Mesendoderm (in vitro differentiated cells): Measurements from ENCODE around the gene ACSL5.

ENCODE experiments used
- DNase-seq: peaks from one replicate; pipeline ENCODE4 v3.0.0; 2013
- H2AK5ac ChIP-seq: 2 replicates; pipeline ENCODE4 v1.6.1; 2013; ENCODE audit warnings: low read length, inconsistent platforms
- H2BK120ac ChIP-seq: 2 replicates; pipeline ENCODE4 v1.6.1; 2013; ENCODE audit warnings: low read depth, mild to moderate bottlenecking, low read length, moderate library complexity, mixed read lengths
- H2BK15ac ChIP-seq: replicated peaks from 2 replicates; pipeline ENCODE4 v1.6.1; 2013; ENCODE audit warnings: low read depth, mild to moderate bottlenecking, moderate library complexity
- H2BK5ac ChIP-seq: 2 replicates; pipeline ENCODE4 v1.6.1; 2013; ENCODE audit warnings: low read length, inconsistent platforms
- H3K18ac ChIP-seq: 2 replicates; pipeline ENCODE4 v1.6.1; 2013; ENCODE audit warnings: mild to moderate bottlenecking, low read length, mixed read lengths
- H3K23ac ChIP-seq: one replicate; pipeline ENCODE4 v1.6.1; 2013; ENCODE audit warnings: low read length
- H3K27ac ChIP-seq: 2 replicates; pipeline ENCODE4 v1.5.1; 2013; ENCODE audit warnings: low read depth, mild to moderate bottlenecking, inconsistent platforms, low read length, moderate library complexity
- H3K27me3 ChIP-seq: 2 replicates; pipeline ENCODE4 v1.6.1; 2013; ENCODE audit warnings: low read length, control low read depth, mild to moderate bottlenecking, inconsistent platforms; ENCODE audit not compliant: insufficient read depth, poor library complexity
- H3K36me3 ChIP-seq: 2 replicates; pipeline ENCODE4 v1.6.1; 2013; ENCODE audit warnings: low read length, inconsistent platforms; ENCODE audit not compliant: control insufficient read depth, insufficient read depth
- H3K4ac ChIP-seq: one replicate; pipeline ENCODE4 v1.6.1; 2013; ENCODE audit warnings: low read depth, mild to moderate bottlenecking, low read length, moderate library complexity
- H3K4me1 ChIP-seq: 2 replicates; pipeline ENCODE4 v1.6.1; 2013; ENCODE audit warnings: low read depth, low read length, inconsistent platforms; ENCODE audit not compliant: control insufficient read depth
- H3K4me2 ChIP-seq: 2 replicates; pipeline ENCODE4 v1.6.1; 2013; ENCODE audit warnings: low read length
- H3K4me3 ChIP-seq: 2 replicates; pipeline ENCODE4 v1.5.1; 2013; ENCODE audit warnings: mild to moderate bottlenecking, low read length
- H3K56ac ChIP-seq: one replicate; pipeline ENCODE4 v1.6.1; 2013; ENCODE audit warnings: low read length
- H3K79me1 ChIP-seq: 2 replicates; pipeline ENCODE4 v1.6.1; 2013; ENCODE audit warnings: low read length, inconsistent platforms
- H3K79me2 ChIP-seq: 2 replicates; pipeline ENCODE4 v1.6.1; 2013; ENCODE audit warnings: mild to moderate bottlenecking, low read length; ENCODE audit not compliant: control insufficient read depth, insufficient read depth
- H3K9ac ChIP-seq: 2 replicates; pipeline ENCODE4 v1.6.1; 2013; ENCODE audit warnings: low read length, inconsistent platforms
- H4K5ac ChIP-seq: one replicate; pipeline ENCODE4 v1.6.1; 2013; ENCODE audit warnings: low read length
- H4K8ac ChIP-seq: one replicate; pipeline ENCODE4 v1.6.1; 2013; ENCODE audit warnings: low read depth, mild to moderate bottlenecking, control low read depth, low read length, moderate library complexity
- WGBS: extraction: QIAGEN DNeasy Blood & Tissue Kit; methylation state at CpG from one replicate; pipeline ENCODE4 v1.1.7; 2013; ENCODE audit warnings: low lambda C conversion rate, missing lambda C conversion rate; ENCODE audit not compliant: insufficient coverage; ENCODE audit errors: extremely low coverage; 5-methylcytosine and 5-hydroxymethylcytosine counted together

ACSL5 gene

DNA sequence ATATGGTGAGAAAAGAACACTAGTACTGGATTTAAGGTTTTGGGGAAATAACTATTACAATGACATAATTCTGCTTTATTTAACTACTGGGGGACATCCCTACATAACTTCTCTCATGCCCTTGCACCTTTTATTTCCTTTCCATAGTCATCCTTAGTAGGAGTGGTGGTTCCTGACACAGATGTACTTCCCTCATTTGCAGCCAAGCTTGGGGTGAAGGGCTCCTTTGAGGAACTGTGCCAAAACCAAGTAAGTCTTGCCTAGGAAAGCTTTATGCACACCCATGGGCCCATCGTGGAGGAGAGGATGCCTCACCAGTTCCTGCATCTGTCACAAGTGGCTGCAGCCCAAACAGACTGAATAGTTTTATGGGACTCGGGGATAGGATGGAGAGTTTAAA lies 52.2 kb downstream of the ACSL5 start:
- H3K9ac ChIP-seq = no peak overlapping the region
- H3K4me1 ChIP-seq = peaks cover 3% of the 10 kb centered on the region
- no peak overlapping the region for H2BK15ac ChIP-seq
- H3K18ac ChIP-seq = no peak overlapping the region
- no peak overlapping the region for H3K23ac ChIP-seq
- WGBS = no CpG with 5 or more reads among the region's 2 CpGs
- H3K4me3 ChIP-seq = no peak overlapping the region
- H2AK5ac ChIP-seq = no peak overlapping the region
- H4K5ac ChIP-seq = no peak overlapping the region
- H3K79me2 ChIP-seq = no peaks in the 10 kb centered on the region
- H3K79me1 ChIP-seq = no peaks in the 10 kb centered on the region
- H3K4ac ChIP-seq = no peak overlapping the region
- H4K8ac ChIP-seq = no peak overlapping the region
- no peak overlapping the region for H2BK120ac ChIP-seq
- H3K36me3 ChIP-seq = no peaks in the 10 kb centered on the region
- no peak for DNase-seq
- H2BK5ac ChIP-seq = no peak overlapping the region
- H3K27me3 ChIP-seq = no peaks in the 10 kb centered on the region
- H3K56ac ChIP-seq = no peak overlapping the region
- no peak overlapping the region for H3K27ac ChIP-seq
- no peak overlapping the region for H3K4me2 ChIP-seq

DNA sequence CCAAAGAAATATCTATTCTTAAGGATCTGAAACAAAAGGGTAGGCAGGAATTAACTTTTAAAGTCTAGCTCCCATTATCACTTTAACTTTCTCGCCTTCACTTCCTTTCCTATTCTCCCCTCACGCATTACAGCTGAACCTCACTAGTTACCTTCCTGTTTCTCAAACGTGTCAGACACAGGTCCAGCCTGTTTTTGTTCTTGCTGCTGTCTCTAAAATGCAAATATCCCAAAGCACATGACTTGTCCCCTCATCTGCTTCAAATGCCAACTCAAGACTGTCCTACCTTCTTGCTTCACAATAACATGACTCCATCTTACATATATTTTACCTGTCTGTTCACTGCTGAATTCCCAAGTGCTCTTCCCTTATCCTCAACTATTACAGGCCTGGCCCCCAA lies 55.2 kb downstream of the ACSL5 start:
- Histone ChIP-seq H3K27me3 (no peaks in the 10 kb centered on the region), H3K9ac (no peak overlapping the region), H2BK15ac (no peak overlapping the region), H3K79me1 (no peaks in the 10 kb centered on the region), H3K4ac (no peak overlapping the region), H2BK120ac (no peak overlapping the region), H3K4me1 (peaks cover 3% of the 10 kb centered on the region), H4K8ac (no peak overlapping the region), H3K79me2 (no peaks in the 10 kb centered on the region), H3K56ac (no peak overlapping the region), H2AK5ac (no peak overlapping the region), H2BK5ac (no peak overlapping the region), H3K4me3 (no peak overlapping the region), H3K23ac (no peak overlapping the region), H3K36me3 (no peaks in the 10 kb centered on the region), H3K18ac (no peak overlapping the region), H3K4me2 (no peak overlapping the region), H4K5ac (no peak overlapping the region), H3K27ac (no peak overlapping the region)
- WGBS = 100% methylated on average over 2 of the region's 3 CpGs
- DNase-seq = peak; percentile 42

- H3K27me3 ChIP-seq = no peaks in the 10 kb centered on the region
- H2BK15ac ChIP-seq = no peak overlapping the region
- no peak overlapping the region for H3K18ac ChIP-seq
- no peak overlapping the region for H3K9ac ChIP-seq
- H3K4me1 ChIP-seq = peaks cover 3% of the 10 kb centered on the region
- no CpG with 5 or more reads among the region's 15 CpGs for WGBS
- DNase-seq = no peak
- no peak overlapping the region for H2BK5ac ChIP-seq
- no peaks in the 10 kb centered on the region for H3K79me2 ChIP-seq
- H2BK120ac ChIP-seq = no peak overlapping the region
- H3K79me1 ChIP-seq = no peaks in the 10 kb centered on the region
- no peak overlapping the region for H2AK5ac ChIP-seq
- H3K27ac ChIP-seq = no peak overlapping the region
- H3K4me2 ChIP-seq = no peak overlapping the region
- H3K36me3 ChIP-seq = no peaks in the 10 kb centered on the region
- H3K56ac ChIP-seq = no peak overlapping the region
- H3K4ac ChIP-seq = no peak overlapping the region
- no peak overlapping the region for H4K5ac ChIP-seq
- H4K8ac ChIP-seq = no peak overlapping the region
- H3K23ac ChIP-seq = no peak overlapping the region
- H3K4me3 ChIP-seq = no peak overlapping the region
These were observed 55.8 kb downstream of the ACSL5 start for GRCh38 chr10:112429654-112430230.

DNA sequence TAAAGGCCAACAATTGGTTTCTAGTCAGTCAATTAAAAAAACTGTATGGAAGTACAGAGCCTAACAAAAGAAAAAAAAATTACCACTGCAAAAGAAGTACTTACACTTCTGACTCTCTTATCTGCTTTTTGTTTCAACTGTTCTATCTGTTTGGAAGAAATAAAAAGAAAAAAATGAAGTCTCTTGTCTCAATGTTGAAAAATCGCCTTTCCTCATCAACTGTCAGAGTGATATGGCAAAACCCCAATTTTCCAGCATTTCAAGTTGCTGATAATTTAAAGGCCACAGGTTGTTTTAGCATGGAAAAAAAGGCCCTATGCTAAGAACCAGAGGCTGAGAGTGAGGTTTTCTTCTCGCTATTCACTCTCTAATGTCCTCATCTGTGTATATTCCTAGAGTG lies 59.2 kb downstream of the ACSL5 start:
- no peak overlapping the region for H3K4ac ChIP-seq
- H3K9ac ChIP-seq = no peak overlapping the region
- no peak overlapping the region for H3K56ac ChIP-seq
- no peaks in the 10 kb centered on the region for H3K36me3 ChIP-seq
- no peak overlapping the region for H3K18ac ChIP-seq
- H3K4me3 ChIP-seq = no peak overlapping the region
- no peak overlapping the region for H2BK120ac ChIP-seq
- H4K5ac ChIP-seq = no peak overlapping the region
- H2BK5ac ChIP-seq = no peak overlapping the region
- H4K8ac ChIP-seq = no peak overlapping the region
- no peak overlapping the region for H2BK15ac ChIP-seq
- no CpG with 5 or more reads among the region's 2 CpGs for whole genome bisulfite sequencing
- H3K4me2 ChIP-seq = no peak overlapping the region
- no peak overlapping the region for H3K23ac ChIP-seq
- no peak overlapping the region for H3K27ac ChIP-seq
- DNase-seq = no peak
- H3K27me3 ChIP-seq = no peaks in the 10 kb centered on the region
- H3K79me1 ChIP-seq = no peaks in the 10 kb centered on the region
- H3K4me1 ChIP-seq = peaks cover 3% of the 10 kb centered on the region
- no peaks in the 10 kb centered on the region for H3K79me2 ChIP-seq
- H2AK5ac ChIP-seq = no peak overlapping the region

GRCh38 chr10:112434988-112435619 lies 61.2 kb downstream of the ACSL5 start:
- peak; percentile 24 for DNase-seq
- Histone ChIP-seq H3K4me3 (no peak overlapping the region), H3K18ac (no peak overlapping the region), H3K9ac (no peak overlapping the region), H3K4me1 (no peaks in the 10 kb centered on the region), H2BK15ac (no peak overlapping the region), H3K79me2 (no peaks in the 10 kb centered on the region), H2AK5ac (no peak overlapping the region), H3K36me3 (no peaks in the 10 kb centered on the region), H3K23ac (no peak overlapping the region), H3K79me1 (no peaks in the 10 kb centered on the region), H2BK120ac (no peak overlapping the region), H3K27me3 (no peaks in the 10 kb centered on the region), H3K4ac (no peak overlapping the region), H3K56ac (no peak overlapping the region), H4K5ac (no peak overlapping the region), H3K27ac (no peak overlapping the region), H3K4me2 (no peak overlapping the region), H2BK5ac (no peak overlapping the region), H4K8ac (no peak overlapping the region)
- no CpG with 5 or more reads among the region's 2 CpGs for WGBS

GRCh38 chr10:112438356-112438755 lies 64.4 kb downstream of the ACSL5 start:
- H4K5ac ChIP-seq = no peak overlapping the region
- H3K79me1 ChIP-seq = no peaks in the 10 kb centered on the region
- no peak overlapping the region for H2BK120ac ChIP-seq
- H3K4ac ChIP-seq = no peak overlapping the region
- H3K4me3 ChIP-seq = no peak overlapping the region
- WGBS = no CpG with 5 or more reads among the region's 4 CpGs
- H4K8ac ChIP-seq = no peak overlapping the region
- H2AK5ac ChIP-seq = no peak overlapping the region
- H2BK15ac ChIP-seq = no peak overlapping the region
- no peak overlapping the region for H3K9ac ChIP-seq
- no peak for DNase-seq
- no peaks in the 10 kb centered on the region for H3K79me2 ChIP-seq
- no peaks in the 10 kb centered on the region for H3K27me3 ChIP-seq
- no peak overlapping the region for H3K23ac ChIP-seq
- H3K27ac ChIP-seq = no peak overlapping the region
- H3K4me1 ChIP-seq = no peaks in the 10 kb centered on the region
- no peak overlapping the region for H2BK5ac ChIP-seq
- H3K18ac ChIP-seq = no peak overlapping the region
- no peak overlapping the region for H3K56ac ChIP-seq
- H3K4me2 ChIP-seq = no peak overlapping the region
- H3K36me3 ChIP-seq = no peaks in the 10 kb centered on the region
